ENCODE data around the gene DNAH17.

DNAH17 gene

DNA sequence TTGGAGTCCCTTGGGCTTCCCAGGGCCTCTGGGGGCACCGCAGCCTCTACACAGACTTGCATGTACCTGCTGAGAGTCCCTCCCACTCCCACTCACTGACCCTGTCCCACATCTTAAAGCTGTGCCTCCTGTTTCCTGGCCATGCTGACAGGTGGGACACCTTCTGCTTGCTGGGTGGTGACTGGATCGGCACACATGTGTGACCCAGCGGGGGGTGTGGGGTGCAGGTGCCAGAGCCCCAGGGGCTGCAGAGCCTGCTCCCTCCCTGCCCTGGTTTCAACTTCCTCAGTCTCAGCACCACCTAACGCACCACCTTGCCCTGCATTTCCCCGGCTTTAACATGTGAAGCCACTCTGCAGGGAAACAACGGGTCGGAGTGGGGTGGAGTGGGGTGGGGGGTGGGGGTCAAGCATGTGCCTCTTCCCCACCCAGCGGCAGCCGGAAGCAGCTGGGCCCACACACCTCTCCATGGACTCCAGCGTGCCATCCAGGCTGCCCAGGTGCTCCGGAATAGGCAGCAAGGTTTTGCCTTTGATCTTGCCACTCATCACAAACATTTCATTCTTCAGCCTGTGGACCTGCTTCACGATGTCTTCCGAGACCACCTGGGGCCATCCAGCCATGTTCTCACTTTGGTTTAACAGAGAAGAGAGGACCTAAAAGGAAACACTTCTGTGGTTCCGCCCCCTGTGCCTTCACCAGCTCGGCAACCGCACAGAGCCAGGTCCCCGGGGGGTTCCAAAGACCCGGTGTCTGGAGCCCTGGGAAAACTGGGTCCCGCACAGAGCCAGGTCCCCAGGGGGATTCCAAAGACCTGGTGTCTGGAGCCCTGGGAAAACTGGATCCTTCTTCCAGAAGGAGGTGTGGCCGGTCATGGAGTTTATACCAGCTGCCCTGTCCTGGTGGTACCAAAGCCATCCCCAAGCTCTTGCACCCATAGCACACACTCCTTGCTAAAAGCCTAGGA lies 4.7 kb downstream of the DNAH17 start:
- DNase-seq = no peak

DNA sequence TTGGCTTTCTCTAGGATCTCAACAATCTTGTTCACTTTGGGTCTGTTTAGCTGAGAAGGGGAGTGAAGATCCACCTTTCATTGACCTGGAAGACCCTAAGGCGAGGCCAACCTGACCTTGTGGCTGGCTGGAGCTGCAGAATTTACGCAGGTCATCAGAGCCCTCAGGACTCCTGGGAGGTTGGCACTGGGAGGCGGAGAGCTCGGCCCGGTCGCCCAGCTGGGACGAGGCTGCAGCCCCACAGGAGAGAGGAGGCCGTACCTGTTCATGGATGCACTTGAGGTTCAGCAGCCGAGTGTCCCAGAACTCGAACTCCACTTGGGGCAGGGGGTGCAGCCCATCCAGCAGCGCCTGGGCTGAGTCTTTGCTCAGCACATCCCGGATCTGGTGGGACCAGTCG lies 5.9 kb downstream of the DNAH17 start:
- no peak for DNase-seq

DNA sequence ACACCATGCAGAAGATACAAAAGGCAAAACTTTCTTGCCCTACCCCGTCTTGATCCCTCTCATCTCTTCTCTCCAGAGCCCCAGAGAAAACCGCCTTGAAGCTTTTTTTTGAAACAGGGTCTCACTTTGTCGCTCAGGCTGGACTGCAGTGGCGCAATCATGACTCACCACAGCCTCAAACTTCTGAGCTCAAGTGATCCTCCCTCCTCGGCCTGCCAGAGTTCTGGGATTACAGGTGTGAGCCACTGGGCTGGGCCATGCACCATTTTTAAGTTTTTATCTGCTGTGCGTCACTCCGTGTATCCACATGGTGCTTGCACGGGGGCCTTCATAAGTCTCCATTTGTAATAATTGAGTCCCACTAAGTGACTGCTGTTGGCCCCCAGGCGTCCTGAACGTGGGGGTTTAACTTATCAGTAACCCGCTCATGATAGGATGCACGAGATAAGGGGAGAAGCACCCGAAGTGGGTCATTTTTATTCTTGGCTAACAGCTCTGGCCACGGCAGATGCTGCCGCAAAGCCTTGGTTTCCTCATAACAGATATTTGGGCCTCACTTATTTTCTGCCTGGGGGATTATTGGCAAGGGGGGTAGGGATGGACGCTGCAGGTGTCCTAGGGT lies 8.6 kb downstream of the DNAH17 start:
- DNase-seq = no peak

DNA sequence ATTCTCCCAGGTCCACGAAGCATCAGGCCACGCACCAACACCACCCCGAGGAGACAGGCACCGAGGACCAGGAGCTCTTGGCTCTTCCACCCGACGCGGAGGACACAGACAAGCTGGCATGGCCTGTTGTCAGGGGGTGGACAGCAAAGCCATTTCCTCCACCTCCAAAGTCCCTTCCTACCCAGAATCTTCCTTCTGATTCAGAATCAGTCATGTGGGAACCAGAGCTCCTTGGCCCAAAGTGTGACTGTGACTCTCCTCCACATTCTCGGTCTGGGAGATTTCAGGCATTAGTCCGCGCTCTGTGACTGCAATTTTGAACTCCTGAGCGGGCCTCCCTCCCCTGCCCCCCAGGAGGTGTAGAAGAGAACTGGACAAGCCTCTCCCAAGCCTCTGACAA lies 9.2 kb downstream of the DNAH17 start:
- no peak for DNase-seq

DNA sequence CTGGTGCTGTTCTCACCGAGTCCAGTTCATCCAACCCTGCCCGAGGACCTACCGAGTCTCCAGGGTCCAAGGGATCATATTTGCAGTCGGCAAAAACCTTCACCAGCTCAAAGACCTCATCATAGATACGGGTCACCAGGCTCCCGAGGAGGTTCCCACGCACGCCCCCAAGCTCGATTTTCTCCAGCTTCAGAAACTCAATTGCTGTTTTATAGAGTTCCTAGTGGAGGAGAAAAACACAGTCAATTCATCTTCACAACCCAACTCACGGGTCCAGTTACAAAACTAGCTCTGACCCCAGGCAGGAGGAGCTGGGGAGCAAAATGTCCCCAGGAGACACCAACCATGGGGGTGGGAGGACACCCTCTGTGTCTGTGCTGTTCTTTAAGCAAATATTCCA lies 10.2 kb downstream of the DNAH17 start:
- no peak for DNase-seq

DNA sequence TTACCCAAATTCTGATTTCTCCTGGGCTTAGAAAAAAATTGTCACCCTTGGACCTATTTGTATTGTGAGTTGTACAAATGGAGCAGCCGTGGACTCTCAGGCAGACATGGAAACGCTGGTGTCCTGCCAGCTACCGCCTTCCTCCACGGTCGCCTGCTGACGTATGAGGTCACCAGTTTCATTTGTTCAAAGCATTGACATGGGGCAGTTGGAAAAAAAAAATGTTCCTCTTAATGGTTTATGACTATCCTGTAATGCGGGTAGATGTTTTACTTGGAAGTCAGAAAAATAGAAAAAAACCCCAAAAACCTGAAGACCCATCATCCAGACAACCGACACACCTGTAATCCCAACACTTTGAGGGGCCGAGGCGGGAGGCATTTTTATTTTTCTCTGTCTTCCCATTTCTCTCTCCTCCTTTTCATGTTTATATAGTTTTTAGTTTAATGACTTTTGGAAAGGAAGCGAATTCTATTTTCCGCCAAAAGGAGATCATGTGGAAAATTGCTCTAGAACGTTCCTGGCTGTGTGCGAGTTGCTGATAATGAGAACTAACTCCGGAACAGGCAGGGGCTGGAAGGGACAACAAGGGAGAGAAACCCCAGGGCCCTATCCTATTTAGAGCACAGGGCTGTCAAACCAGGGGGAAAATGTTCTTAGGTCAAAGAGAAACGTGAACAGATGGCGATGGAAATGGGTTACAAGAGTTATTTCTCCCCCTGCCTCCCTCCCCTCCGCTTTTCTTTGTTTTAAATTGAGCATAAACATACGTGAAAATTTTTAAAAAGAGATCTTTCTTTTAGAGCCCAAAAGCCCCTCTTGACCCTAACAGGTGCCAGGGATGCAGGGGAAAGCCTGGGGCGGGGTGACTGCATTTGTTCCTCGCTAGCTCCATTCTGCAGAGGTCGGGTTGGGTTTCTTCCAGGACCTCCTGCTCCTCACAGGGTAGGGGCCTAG lies 13.7 kb downstream of the DNAH17 start:
- no peak for DNase-seq

DNA sequence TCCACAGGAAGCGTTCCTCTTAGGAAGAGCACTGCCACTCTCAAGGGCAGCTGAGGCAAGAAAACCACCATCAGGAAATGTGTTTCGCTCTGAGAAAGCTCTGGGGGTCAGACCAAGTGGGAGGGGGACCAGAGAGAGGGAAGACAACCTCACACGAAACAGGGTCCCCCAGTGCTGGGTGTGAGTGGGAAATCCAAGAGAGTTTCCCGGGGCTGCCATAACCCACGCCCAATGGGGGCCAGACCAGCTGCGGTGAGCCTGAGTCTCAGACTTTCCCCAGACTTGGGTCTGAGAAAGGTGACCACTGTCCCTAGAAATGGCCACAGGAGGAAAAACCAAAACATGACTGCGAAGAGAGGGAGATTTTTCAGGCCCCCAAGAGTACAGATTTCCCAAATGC lies 14.5 kb downstream of the DNAH17 start:
- DNase-seq = no peak

DNA sequence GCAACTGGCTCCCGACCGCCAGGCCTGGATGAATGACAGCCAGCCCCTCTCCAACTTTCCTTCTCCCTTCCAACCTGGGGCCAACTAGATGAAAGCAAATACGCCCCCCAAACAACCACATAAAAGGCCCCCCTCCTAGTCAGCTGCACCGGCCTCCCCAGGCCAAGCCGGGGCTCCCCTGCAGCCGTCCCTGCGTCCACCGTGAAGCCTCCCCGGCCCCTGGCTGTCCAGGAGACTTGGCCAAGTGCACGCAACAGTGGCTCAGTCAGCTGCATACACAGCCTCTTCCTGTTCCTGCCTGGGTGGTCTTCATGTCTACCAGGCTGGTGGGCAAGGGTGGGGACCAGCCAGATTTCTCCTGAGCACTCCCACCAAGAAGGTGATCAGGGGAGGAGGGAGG lies 16.0 kb downstream of the DNAH17 start:
- DNase-seq = no peak

DNA sequence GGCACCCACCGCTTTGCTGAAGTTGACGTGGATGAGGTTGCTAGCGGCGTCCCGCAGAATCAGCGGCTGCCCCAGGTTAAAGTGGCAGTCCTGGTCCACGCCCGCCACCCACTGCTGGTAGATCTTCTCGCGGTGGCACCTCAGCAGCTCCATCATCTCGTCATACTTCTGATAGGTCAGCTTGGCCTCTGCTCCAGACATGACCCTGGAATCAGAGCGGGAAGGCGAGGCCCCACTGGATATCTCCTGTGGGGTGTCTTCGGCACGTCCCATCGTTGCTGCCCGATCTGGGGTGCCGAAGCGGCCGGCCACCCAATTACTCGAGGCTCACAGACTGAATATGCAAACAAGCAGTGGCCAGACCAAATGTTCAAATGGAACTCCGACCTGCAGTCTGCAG lies 16.5 kb downstream of the DNAH17 start:
- no peak for DNase-seq

DNA sequence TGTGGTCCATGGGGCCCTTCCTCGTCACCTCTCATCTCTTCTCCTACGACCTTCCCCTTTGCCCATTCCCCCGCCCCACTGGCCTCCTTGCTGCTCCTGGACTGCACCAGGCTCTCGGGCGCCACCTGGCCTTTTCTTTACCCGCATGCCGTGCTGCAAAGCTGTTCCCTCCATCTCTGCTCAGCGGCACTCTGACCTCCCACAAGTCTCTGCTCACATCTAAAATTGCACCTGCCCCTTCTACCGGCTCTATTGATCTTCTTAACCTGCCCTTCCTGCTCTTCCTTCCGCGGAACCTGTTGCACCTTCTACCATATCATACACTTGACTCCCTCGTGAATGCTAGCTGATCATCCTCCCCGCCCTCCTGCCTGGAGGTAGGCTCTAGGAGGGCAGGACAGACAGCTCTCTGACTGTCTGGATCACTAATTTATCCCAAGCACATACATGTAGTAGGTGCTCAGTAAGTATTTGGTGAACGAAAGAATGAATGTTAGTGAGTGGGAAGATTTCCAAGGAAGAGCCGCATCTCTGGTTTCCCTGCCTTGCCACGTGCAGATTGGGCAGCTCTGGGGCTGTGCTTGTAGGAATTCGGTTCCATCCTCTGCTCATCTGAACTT lies 17.3 kb downstream of the DNAH17 start:
- no peak for DNase-seq

DNA sequence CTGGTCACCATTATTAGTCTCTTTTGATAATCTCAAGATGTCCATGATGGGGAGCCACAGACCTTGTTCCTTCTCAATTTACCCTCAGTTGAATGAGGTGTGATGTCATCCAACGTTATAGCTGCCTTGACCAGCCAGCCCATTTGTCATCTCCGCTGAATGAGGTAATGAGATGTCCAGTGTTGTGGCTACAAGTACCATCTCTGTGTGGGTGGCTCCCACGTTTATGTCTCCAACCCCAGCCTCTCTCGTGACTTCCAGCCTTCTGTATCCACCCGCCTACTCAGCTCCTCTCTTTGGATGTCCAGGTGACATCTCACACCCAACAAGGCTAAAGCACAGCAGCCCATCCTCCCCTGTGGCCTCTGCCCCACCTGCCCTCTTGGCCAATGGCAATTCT lies 18.2 kb downstream of the DNAH17 start:
- no peak for DNase-seq

DNA sequence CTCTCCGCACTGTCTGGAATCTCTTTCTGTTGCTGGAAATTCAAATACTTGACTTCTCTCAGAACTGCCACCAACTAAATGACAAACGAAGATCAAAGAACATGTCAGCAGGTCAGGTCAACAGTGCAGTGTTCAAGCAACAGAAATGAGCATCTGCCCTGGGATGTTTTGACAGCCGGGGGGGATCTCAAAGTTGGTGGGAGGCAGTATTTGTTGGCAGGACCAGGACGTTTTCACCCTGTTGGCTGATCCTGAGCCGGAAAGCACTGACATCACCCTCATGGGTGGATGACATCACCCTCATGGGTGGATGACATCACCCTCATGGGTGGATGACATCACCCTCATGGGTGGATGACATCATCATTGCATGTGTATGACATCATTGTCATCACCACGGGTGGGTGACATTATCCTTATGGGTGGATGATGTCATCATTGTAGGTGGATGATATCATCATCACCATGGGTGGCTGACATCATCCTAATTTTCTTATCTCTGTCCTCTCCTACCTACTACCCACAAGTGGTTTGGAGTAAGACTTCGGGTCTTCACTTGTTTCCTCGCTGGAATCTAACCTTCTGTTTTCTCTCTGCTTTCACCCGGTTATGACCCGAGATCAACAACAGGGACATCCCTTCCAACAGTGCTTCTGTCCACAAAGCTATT lies 18.9 kb downstream of the DNAH17 start:
- DNase-seq = no peak

DNA sequence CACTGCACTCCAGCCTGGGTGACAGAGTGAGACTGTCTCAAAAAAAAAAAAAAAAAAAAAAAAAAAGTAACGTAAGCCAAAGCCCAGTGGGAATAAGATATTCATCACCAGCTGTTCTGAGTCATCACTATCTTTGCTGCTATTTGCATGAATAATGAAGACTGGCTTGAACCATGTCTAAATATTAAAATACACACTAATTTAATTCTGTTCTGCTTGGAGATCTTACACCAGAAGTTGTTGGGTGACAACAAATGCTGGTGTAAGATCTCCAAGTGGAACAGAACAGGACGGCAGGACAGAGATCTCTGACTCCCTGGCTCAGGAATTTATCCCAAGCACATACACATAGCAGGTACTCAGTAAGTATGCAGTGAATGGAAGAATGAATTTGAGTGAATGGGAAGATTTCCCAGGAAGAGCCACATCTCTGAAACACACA lies 19.6 kb downstream of the DNAH17 start:
- DNase-seq = no peak

DNA sequence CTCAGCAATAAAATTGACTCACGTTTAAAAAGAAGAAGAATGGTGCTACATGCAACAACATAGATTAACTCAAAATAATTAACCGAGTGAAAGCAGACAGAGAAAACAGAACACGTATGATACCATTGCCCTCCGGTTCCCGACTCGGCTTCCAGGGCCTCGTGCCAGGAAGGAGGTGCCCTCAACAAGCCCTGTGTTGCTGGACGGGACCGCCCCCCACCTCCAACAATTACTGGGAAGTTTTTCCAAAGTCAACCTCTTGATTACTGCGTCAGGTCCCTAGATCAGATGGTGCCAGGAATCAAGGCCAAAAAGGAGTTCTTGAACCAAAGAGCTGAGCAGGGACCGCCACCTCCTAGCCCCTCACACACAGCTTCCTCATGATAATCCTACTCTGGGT lies 20.4 kb downstream of the DNAH17 start:
- no peak for DNase-seq

DNA sequence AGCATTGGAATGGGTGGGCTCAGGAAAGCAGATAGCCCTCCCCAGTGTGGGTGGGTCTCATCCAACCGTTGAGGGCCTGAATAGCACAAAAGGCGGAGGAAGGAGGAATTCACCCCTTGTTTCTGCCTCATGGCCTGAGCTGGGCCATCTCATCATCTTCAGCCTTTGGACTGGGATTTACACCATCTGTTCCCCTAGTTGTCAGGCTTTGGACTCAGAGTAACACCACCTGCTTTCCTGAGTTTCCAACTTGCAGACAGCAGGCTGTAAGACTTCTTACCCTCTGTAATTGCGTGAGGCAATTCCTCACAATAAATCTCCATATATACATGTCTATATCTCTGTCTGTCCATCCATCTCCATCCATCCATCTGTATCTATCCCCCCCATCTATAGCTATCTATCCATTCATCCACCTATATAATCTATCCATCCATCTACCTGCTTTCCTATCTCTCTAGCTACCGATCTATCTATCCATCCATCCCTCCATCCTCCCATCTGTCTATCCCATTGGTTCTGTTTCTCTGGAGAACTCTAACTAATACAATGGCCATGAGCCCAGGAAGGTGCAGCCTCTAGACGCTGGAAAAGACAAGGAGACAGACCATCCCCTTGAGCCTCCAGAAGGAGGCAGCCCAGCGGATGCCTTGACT lies 21.3 kb downstream of the DNAH17 start:
- DNase-seq = no peak

DNA sequence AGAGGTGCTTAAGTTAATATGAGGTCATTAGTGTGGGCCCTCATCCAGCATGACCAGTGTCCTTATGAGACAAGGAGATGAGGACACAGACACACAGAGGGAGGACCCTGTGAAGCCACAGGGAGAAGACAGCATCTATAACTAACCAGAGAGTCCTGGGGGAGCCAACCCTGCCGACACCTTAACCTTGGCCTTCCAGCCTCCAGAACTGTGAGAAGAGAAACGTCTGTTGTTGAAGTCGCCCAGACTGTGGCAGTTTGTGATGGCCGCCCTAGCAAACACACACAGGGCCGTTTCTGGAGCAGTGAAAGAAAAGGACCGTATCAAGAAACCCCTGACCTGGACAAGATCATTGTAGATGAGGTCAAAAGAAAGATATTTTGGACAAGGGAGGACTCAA lies 26.7 kb downstream of the DNAH17 start:
- no peak for DNase-seq

DNA sequence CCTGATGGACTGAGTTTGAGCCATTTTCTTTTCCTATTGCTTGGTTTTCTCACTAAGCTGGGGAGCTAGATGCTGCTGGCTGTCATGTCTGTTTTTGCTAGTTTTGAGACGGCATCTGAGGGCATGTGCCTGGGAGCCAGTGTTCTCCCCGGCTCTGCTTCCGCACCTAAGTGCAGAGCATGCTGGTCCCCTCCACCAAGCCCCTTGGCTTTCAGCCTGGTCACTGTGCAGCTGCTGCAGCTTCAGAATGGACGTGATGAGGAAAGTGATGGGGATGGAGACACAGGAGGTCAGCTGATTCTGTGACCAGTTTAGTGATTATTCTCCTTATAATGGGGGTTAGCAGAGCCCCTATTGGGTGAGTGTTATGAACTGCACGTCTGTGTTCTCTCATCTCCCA lies 28.5 kb downstream of the DNAH17 start:
- DNase-seq = no peak

DNA sequence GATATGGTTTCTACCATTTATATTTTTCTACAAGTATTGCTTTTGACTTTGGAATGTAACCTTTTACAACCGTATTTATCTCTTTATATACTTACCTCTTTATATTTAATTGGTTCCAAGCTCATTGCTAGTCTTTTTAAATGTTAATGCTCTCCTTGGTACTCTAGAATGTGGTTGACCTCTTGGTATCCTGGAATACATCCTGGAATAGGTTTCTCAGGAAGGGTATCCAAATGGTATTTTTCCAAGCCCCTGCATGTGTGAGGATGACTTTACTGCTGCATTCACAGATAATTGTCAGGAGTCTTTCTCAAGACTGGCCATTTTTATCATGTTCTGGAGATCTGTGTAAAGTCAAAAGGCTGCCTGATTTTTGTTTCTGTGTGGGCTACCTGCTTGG lies 30.2 kb downstream of the DNAH17 start:
- no peak for DNase-seq

DNA sequence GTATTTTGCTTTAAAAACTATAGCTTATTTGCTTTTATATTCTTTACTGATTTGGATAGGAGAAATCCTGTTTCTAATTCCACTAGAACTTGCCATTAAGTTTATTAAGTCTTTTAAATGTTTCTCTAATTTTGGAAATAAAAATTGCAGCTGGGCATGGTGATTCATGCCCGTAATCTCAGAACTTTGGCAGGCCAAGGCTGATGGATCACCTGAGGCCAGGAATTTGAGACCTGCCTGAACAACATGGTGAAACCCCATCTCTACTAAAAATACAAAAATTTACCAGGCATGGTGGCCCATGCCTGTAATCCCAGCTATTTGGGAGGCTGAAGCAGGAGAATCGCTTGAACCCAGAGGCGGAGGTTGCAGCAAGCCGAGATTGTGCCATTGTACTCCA lies 30.7 kb downstream of the DNAH17 start:
- DNase-seq = no peak

DNA sequence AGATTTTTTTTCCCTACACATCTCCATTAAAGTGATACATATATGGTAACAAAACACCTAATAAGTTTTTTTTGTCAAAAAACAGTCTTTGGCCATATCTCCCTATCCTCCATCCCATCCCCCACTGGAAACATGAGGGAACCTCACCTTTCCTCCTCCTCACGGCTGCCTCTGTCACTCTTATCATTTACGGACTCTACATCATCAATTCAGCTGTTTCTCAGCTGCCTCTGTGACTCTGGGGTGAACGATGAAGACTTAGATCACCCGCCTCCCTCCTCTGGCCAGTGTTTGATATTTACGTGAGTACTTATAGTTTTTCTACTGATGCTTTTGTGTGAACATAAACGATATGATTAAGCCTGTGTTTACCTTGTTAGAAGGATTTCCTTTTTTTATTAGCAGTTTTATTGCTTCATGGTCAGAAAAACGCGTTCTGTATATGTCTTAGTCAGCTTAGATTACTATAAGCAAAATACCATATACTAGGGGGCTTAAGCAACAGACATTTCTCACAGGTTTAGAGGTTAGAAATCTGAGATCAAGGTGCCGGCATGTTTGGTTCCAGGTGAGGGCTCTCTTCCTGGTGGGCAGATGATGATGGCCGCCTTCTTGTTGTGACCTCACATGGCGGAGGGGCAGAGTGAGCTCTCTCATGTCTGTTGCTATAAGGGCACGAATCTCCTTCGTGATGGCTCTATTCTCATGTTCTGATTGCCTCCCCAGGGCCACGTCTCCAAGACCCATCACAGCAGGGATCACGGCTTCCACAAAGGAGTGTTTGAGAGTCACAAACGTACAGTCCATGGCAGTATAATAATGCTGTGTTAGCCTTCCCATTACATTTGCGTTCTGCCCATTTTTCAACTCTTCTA lies 32.1 kb downstream of the DNAH17 start:
- no peak for DNase-seq
